NCI-H2107 treated with DMSO at 0.1 percent for 48 hours (cell line): Measurements from ENCODE around the gene CASP8AP2.
"Not testable (repeated sequence)": the region's sequence is repeated elsewhere in the genome, so short reads cannot be mapped to it uniquely, and the experiment has no call there.

Source experiments
- DNase-seq: peaks from one replicate; lab custom pipeline; 2025; ENCODE audit not compliant: unreplicated experiment; lab: John Stamatoyannopoulos, UW

Gene CASP8AP2

DNA sequence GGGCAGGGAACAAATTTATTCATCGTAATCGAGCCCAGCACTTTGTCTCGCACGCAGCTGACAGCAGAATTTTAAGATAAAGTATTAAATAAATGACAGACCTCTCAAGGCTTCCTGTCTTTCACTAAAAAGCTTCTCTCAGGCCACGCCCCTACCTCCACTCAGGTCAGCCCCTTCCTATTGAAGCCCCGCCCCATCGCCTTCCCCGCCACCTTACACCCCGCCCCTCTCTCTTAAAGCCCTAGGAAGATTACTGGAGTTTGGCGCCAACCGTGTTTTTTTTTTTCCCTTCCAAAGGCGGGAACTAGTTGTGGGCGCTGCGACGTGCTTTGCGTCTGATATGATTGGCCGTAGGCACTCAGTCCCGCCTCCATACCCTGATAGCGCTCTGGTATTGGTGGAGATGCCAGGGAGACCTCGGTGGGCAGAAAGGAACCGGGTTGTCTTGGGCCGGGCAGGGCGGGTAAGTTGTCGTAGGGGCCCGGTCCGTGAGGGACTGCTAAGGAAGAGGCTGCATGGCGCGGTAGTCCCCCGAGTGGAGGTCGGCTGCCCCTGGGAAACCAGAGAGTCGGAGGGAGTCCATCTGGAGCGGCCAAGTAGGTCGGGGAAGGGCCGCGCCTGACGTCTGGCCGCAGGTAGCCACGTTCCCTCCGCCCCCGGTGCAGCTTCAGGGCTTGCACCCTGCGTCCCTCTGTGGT is at the start of gene CASP8AP2:
CASP8AP2 (plus strand) TSS at position 409 of the 698 bp plus-strand sequence.
- DNase-seq: peak; percentile 99

GRCh38 chr6:89781070-89782034 is 48.3 kb upstream of the CASP8AP2 start:
- no peak for DNase-seq

DNA sequence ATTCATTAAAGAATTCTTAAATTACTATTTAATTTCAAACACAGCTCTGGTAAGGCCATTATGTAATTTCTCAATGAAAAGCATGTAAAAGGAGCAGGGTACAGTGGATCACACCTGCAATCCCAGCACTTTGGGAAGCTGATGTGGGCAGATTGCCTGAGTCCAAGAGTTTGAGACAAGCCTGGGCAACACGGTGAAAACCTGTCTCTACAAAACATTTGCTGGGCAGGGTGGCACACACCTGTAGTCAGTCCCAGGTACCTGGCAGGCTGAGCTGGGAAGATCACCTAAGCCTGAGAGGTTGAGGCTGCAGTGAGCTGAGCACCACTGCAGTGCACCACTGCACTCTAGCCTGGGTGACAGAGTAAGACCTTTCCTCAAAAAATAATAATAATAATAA is 47.5 kb upstream of the CASP8AP2 start:
- no peak for DNase-seq

- DNase-seq: not testable (repeated sequence)
These were observed 46.4 kb upstream of the CASP8AP2 start for GRCh38 chr6:89783293-89783692.

DNA sequence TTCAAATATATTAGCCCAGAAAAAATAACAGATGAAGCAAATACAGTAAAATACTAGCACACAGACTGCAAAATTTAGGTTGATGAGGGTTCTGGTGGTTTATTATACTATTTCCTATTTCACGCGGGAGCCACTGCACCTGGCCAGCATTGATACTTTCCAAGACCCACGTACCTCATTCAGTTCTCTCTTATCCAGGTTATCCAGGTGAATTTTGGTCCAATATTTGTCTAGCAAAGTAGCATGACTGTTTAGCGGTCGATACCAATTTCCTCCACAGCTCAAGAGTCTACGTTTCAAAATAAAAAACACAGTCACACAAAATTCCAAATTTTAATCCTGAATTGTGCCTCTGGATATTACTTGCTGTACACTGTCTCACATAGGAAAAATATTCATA is 44.8 kb upstream of the CASP8AP2 start:
- no peak for DNase-seq

DNA sequence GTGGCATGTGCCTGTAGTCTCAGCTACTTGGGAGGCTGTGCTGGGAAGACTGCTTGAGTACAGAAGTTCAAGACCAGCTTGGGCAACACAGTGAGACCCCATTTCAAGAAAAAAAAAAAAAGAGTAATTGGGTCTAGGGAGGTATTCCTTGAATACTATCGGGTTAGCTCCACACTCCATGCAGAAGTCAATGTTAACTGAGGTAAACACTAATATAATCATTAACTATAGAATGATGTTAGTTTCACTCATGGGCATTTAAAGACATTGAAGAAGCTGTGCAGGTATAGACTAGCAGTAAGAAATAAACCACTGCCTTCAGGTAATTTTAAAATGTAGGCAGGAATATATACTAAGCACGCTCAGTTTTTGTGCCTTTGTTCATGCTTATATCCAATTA is 42.7 kb upstream of the CASP8AP2 start:
- no peak for DNase-seq

DNA sequence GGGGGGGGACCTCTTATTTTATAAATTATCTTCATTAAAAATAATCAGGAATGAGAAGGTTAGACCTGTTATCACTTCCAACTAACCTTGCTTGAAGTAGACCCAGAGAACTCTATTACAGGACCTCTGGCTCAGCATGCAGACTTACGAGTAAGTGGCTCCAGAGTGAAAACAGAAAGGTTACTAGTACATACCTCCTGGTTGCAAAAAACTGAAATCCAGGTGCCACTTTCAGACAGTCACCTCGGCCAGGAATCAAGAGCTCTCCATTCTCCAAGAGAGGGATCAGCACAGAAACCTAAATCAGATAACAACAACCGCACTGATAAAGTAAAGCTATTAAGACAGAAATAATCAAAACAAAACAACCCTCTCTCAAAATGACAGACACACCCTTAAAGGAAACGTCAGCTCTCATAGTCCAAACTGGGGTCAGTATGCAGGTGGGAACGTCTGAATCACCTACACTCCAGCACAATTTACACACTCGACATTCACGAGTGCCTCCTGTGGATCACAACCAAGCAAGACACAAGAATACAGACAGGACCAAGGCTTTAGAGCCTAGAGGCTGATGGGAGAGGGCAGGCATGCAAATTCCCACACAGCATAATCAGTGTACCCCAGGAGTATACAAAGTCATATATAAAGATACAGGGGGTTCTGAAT is 41.9 kb upstream of the CASP8AP2 start:
- no peak for DNase-seq

DNA sequence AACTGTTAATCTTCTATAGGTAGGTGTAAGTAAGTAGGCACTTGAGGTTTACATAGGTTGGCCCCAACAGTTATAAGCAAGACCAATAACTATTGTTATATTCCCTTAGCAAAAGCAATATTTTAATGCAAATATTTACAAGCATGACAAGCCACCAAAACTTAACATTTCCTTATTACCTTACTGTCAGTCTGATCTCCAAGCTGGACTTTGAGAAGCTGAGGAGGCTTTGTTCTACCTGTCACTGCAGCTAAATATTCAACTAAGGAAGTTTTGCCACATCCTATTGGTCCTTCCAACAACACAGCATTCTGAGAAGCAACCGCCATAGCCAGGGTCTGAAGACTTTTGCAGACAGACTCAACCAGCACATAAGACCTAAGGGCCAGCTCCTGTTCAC is 39.7 kb upstream of the CASP8AP2 start:
- no peak for DNase-seq

DNA sequence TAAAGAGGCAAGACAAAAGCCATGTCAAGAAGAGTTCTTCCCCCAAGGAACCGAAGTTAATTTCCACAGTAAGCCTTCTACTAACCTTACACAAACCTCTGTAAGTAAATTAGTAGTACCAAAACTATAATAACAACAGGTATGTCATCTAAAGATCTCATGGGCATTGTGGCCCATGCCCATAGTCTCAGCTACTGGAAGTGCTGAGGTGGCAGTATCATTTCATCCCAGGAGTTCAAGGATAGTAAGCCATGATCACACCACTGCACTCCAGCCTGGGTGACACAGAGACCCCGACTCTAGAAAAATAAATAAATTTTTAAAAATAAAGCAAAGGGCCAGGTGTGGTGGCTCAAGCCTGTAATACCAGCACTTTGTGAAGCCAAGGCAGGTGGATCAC is 39.3 kb upstream of the CASP8AP2 start:
- no peak for DNase-seq

DNA sequence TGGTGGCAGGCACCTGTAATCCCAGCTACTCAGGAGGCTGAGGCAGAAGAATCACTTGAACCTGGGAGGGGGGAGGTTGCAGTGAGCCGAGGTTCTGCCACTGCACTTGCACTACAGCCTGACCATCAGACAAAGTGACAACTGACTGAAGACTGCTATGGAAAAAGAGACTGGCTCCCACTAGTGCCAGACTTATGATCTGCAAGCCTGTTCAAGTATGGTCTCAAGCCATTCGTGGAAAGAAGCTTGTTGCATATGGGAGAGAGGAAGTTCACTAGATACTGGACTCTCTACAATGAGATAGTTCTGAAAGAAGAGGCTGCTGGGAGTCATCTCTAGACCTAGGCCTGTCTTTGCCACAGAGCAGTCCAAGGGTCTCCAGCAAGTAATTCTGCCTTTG is 36.8 kb upstream of the CASP8AP2 start:
- peak; percentile 31 for DNase-seq

DNA sequence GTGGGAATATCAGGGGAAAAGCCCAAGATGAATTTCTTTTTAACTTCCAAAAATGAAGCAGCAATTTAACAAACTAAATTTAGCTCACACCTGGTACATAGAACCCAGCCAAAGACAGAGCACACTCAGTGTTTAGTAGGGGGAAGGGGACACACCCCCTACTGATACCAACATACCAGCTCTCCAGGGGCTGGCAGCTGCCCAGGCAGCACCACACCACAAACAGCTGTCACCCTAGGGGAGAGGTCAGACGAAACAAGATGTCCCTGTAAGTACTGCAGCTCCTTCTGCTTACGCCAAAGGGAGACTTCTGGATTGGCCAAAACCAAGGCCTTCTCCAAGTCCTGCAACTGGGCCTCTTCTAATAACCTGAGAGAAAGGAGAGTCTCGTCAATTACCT is 36.1 kb upstream of the CASP8AP2 start:
- no peak for DNase-seq

DNA sequence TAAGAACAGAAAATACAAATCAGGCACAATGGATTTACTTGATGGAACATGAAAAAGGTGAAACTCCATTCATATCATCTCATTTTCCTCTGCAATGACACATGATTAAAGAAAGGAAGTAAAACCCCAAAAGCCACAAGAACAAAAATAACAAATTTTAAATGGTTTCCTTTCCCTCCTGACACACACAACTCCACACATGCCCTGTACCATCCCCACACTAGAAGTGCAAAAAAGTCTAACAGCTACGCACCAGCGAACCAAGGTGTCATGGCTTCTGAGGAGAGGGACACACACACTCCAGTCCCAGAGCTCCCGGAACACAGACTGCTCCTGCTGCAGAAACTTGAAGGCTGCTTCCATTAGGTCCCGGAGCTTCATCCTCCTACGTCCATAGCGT is 35.4 kb upstream of the CASP8AP2 start:
- no peak for DNase-seq

- no peak for DNase-seq
These were observed 32.4 kb upstream of the CASP8AP2 start for GRCh38 chr6:89797317-89797716.

- no peak for DNase-seq
These were observed 30.6 kb upstream of the CASP8AP2 start for GRCh38 chr6:89799096-89799495.

GRCh38 chr6:89799756-89800155 is 29.9 kb upstream of the CASP8AP2 start:
- DNase-seq: no peak

GRCh38 chr6:89803271-89803670 is 26.4 kb upstream of the CASP8AP2 start:
- DNase-seq: no peak

- DNase-seq: no peak
These were observed 23.8 kb upstream of the CASP8AP2 start for GRCh38 chr6:89805814-89806371.

DNA sequence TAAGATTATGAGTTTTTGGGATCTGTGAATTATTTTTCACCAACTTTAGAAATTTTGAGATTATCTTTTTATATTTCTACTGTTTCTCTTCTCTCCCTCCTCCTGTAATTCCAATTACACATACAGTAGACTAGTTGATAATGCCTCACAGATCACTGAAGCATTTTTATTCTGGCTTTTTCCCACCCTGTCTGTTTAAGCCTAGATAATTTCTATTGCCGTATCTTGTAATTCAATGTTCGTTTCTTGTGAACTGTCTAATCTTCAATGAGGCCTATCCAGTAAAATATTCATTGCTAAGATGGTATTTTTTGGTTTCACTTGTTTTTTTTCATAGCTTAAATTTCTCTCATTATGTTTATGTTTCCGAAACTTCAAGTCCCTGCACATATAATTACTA is 22.1 kb upstream of the CASP8AP2 start:
- no peak for DNase-seq

- not testable (repeated sequence) for DNase-seq
These were observed 16.3 kb upstream of the CASP8AP2 start for GRCh38 chr6:89813422-89813821.

GRCh38 chr6:89817481-89817880 is 12.2 kb upstream of the CASP8AP2 start:
- no peak for DNase-seq

DNA sequence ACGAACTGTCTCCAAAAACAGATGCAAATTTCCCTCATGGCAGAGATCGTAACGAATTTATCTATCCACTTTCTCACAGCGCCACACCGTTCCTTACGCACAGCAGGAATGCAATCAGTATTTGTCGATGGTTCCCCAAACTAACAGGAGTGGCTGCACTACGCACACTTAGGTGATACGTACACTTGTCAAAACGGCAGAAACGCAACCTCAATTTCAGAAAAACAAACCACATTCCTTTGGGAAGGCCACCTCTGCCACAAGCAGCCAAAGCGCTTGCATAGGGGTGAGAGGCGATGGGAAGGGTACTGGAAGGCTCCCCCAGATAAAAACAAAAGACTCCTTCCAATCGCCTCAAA is 10.7 kb upstream of the CASP8AP2 start:
- no peak for DNase-seq
